Body of pancreas (tissue), 4 donors: ENCODE data around the gene SMO. TPM values are rescaled to one million over a fixed set of nuclear protein-coding genes. Genes with fewer than 3 reads are reported as not detected.

Experiments
- ATAC-seq: fragments of 150-250 bp; one replicate; pipeline ENCODE4 v1.9.1; 2016
- DNase-seq, 4 donors: peaks; one replicate each; pipeline ENCODE4 v3.0.0-alpha.2; 2019
- H3K27ac ChIP-seq, 4 donors: fragments of 200-600 bp; sonication (generic); 1 replicate in 3 of 4; 2 replicates in 1 of 4; pipeline versions ENCODE4 v1.5.1 to v1.6.1; 2016 to 2019; ENCODE audit warnings: mild to moderate bottlenecking in 1 of 4, mixed read lengths in 1 of 4, moderate library complexity in 1 of 4
- H3K27me3 ChIP-seq, 2 donors: fragments of 200-600 bp; sonication (generic); one replicate each; pipeline ENCODE4 v1.6.0; 2016; ENCODE audit warnings: mild to moderate bottlenecking in 1 of 2
- H3K36me3 ChIP-seq, 2 donors: fragments of 200-600 bp; sonication (generic); replicated peaks in 1 of 2; 2 replicates each; pipeline ENCODE4 v1.5.1; 2016; ENCODE audit warnings: low read depth in 2 of 2; ENCODE audit not compliant: insufficient read depth in 1 of 2
- H3K4me1 ChIP-seq: fragments of 200-600 bp; sonication (generic); one replicate; pipeline ENCODE4 v1.6.0; 2016
- H3K4me3 ChIP-seq, 2 donors: fragments of 200-600 bp; sonication (generic); 1 replicate in 1 of 2; 2 replicates in 1 of 2; pipeline ENCODE4 v1.5.1; 2016 to 2019
- H3K9me3 ChIP-seq, 3 donors: fragments of 200-600 bp; sonication (generic); 1 replicate in 2 of 3; 2 replicates in 1 of 3; pipeline ENCODE4 v1.5.1; 2016
- POLR2A ChIP-seq, 3 donors: fragments of 450-650 bp; IDR thresholded peaks; one replicate each; pipeline ENCODE4 v1.6.1; 2016; ENCODE audit warnings: antibody characterized with exemption in 3 of 3, mild to moderate bottlenecking in 2 of 3
- WGBS, 2 donors: methylation state at CpG; one replicate each; pipeline ENCODE4 v1.1.5; 2017; 5-methylcytosine and 5-hydroxymethylcytosine counted together
- intact Hi-C: fragments of 100-400 bp; cut with DNase I; formaldehyde crosslinking; loops from one replicate; pipeline ENCODE4 v1.15.1; 2023
- total RNA-seq, 2 donors: library from RNA; depleted of rRNA; stranded (reverse); fragments of >200 nt; gene quantifications; one replicate each; pipeline ENCODE4 v1.1.0, GENCODE V29; 2016
- TF ChIP-seq, protein P1 (sequence below), 7 experiments: fragments of 450-650 bp in 4 of 7; fragments of 200-600 bp in 3 of 7; sonication (generic) in 3 of 7; IDR thresholded peaks; one replicate each; pipeline ENCODE4 v1.5.1; 2016 to 2019; ENCODE audit warnings: antibody characterized with exemption in 7 of 7

The SMO gene
- total RNA-seq, 2 donors from 2014 or later: 6.5 to 12.2 TPM

GRCh38 chr7:129146237-129146979 lies 42.0 kb upstream of the SMO start:
- Histone ChIP-seq H3K27ac (no peak overlapping the region), H3K36me3 (no peaks in the 10 kb centered on the region), H3K4me3 (no peak overlapping the region), H3K4me1 (peaks cover 18% of the 10 kb centered on the region), H3K27me3 (no peaks in the 10 kb centered on the region), H3K9me3 (no peaks in the 10 kb centered on the region)
- no peak for DNase-seq
- no peak for ATAC-seq
- 81 to 84% methylated on average over 8 of the region's 8 CpGs for WGBS, 2 donors
- no peak for TF ChIP-seq POLR2A (IDR thresholded peaks at IDR 0.05)
- TF ChIP-seq, protein P1, sequence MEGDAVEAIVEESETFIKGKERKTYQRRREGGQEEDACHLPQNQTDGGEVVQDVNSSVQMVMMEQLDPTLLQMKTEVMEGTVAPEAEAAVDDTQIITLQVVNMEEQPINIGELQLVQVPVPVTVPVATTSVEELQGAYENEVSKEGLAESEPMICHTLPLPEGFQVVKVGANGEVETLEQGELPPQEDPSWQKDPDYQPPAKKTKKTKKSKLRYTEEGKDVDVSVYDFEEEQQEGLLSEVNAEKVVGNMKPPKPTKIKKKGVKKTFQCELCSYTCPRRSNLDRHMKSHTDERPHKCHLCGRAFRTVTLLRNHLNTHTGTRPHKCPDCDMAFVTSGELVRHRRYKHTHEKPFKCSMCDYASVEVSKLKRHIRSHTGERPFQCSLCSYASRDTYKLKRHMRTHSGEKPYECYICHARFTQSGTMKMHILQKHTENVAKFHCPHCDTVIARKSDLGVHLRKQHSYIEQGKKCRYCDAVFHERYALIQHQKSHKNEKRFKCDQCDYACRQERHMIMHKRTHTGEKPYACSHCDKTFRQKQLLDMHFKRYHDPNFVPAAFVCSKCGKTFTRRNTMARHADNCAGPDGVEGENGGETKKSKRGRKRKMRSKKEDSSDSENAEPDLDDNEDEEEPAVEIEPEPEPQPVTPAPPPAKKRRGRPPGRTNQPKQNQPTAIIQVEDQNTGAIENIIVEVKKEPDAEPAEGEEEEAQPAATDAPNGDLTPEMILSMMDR (IDR thresholded peaks at IDR 0.05): no peak
- intact Hi-C loops: no loop called here

- WGBS, 2 donors: 71 to 82% methylated on average over 1 to 3 of the region's 3 CpGs
- H3K36me3 ChIP-seq: no peaks in the 10 kb centered on the region
- TF ChIP-seq, protein P1 (IDR thresholded peaks at IDR 0.05): no peak
- TF ChIP-seq POLR2A (IDR thresholded peaks at IDR 0.05): no peak
- H3K27me3 ChIP-seq: no peaks in the 10 kb centered on the region
- H3K4me3 ChIP-seq: no peak overlapping the region
- no peak overlapping the region for H3K27ac ChIP-seq
- intact Hi-C loops: no loop called here
- H3K4me1 ChIP-seq: peaks cover 18% of the 10 kb centered on the region
- DNase-seq (no peak), ATAC-seq (no peak)
- H3K9me3 ChIP-seq: no peaks in the 10 kb centered on the region
Measured at GRCh38 chr7:129147731-129148130, 40.7 kb upstream of the SMO start.

DNA sequence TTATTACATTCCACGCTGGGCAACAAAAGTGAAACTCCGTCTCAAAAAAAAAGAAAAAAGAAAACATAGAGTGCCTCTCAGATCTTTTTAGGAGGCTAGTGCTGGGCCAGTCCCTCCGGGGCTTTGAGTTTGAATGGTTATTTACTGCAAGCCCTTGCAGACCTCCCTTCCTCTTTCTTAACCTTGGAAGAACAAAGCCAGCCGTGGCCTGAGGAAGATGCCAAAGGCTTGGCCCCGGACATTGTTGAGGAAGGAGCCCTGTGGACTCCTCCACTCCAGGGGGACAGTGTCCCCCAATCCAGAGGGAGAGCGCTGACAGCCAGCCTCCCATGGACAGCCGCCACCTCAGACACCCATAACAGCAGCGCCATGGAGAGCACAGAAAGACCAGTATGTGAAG lies 38.9 kb upstream of the SMO start:
- peaks cover 12% of the 10 kb centered on the region for H3K4me1 ChIP-seq
- no peak for TF ChIP-seq POLR2A (IDR thresholded peaks at IDR 0.05)
- TF ChIP-seq, protein P1 (IDR thresholded peaks at IDR 0.05): no peak
- no peaks in the 10 kb centered on the region for H3K27me3 ChIP-seq
- no peaks in the 10 kb centered on the region for H3K36me3 ChIP-seq
- H3K27ac ChIP-seq: no peak overlapping the region
- intact Hi-C loops: no loop called here
- no peak overlapping the region for H3K4me3 ChIP-seq
- no peak for DNase-seq
- H3K9me3 ChIP-seq: no peaks in the 10 kb centered on the region
- 66 to 84% methylated on average over 5 to 8 of the region's 8 CpGs for WGBS, 2 donors
- no peak for ATAC-seq

DNA sequence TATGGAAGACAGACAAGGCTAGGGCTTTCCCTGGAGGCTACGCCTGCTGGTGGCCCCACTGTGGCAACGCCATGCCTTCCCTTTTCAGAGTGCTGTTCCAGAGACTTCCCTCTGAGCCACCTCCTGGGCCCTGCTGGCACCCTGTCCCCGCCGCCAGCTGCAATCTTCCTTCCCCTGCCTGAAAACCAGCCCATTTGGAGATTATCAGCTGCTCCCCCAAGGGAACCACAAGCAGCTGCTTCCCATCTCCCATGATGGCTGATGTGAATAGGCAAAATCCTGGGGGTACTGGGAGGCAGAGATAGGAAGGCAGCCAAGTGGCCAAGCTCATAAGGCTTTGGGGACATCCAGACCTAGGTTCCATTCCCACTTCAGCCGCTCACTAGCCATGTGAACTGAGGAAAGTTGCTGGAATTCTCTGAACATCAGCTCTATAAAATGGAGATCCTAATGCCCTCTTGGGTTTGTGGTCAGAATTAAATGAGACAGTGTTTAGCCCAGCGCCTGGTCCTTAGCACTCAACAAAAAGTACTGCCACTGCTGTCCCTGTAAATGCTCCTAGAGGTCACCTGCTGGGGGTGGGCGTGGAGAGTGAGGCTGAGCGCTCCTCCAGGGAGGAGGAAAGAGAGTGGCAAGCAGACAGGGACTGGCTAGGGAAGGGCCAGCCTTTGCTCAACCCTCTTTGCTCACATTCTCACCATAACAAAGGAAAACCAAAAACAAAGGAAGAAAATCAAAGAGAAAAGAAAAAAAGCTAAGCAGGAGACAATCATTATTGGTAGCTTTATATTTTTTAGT lies 38.0 kb upstream of the SMO start:
- Histone ChIP-seq H3K4me3 (no peak overlapping the region), H3K27me3 (no peaks in the 10 kb centered on the region), H3K4me1 (peaks cover 6% of the 10 kb centered on the region), H3K9me3 (no peaks in the 10 kb centered on the region), H3K36me3 (no peaks in the 10 kb centered on the region), H3K27ac (no peak overlapping the region)
- WGBS, 2 donors: 81 to 88% methylated on average over 8 of the region's 8 CpGs
- TF ChIP-seq POLR2A (IDR thresholded peaks at IDR 0.05): no peak
- TF ChIP-seq, protein P1 (IDR thresholded peaks at IDR 0.05): no peak
- ATAC-seq: no peak
- DNase-seq: no peak
- intact Hi-C loops: no loop called here
